ENCODE data around the gene SYNGR3.

SYNGR3 gene

DNA sequence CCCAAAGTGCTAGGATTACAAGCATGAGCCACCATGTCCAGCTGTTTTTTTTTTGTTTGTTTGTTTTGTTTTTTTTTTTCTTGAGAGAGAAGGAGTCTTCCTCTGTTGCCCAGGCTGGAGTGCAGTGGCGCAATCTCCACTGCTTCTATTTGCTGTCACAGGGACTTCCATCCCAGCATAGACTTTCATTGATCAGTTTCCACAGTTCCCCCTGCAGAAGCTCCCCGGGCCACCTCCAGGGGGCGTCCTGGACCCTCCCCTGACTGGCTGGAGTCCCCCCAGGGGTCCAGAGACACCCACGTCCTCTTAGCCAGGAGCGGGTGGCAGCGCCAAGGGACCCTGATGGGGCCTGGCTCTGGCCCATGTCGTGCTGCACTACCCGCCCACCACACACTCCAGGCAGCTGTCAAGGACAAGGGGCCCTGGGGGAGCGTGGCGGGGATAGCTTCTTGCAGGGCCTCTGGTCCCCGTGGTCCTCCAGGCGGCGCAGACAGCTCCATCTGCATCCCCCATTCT is 26.7 kb downstream of the SYNGR3 start:
- Histone ChIP-seq H3K36me3 (ENCODE audit: control insufficient read depth, insufficient read depth, low read length) (no peaks in the 10 kb centered on the region), H3K4me3 (ENCODE audit: extremely low read depth, insufficient read depth, low read length, poor library complexity, severe bottlenecking) (no peak overlapping the region), H3K27ac (ENCODE audit: low read depth, low read length, severe bottlenecking) (no peak overlapping the region), H3K9me3 (ENCODE audit: control insufficient read depth, low read length) (no peaks in the 10 kb centered on the region), H3K4me1 (ENCODE audit: control insufficient read depth, insufficient read depth, low read length, poor library complexity, severe bottlenecking) (no peaks in the 10 kb centered on the region)
- WGBS, 2 experiments (ENCODE audit: insufficient coverage in 2 of 2): 52 to 58% methylated on average over 11 to 12 of the region's 13 CpGs

- Histone ChIP-seq H3K27ac (ENCODE audit: low read depth, low read length, severe bottlenecking) (no peak within 1 kb of the TSS), H3K4me3 (ENCODE audit: extremely low read depth, insufficient read depth, low read length, poor library complexity, severe bottlenecking) (peak within 1 kb of the TSS; percentile 26), H3K4me1 (ENCODE audit: control insufficient read depth, insufficient read depth, low read length, poor library complexity, severe bottlenecking) (peaks cover 14% of the 10 kb centered on the region), H3K9me3 (ENCODE audit: control insufficient read depth, low read length) (no peaks in the 10 kb centered on the region), H3K36me3 (ENCODE audit: control insufficient read depth, insufficient read depth, low read length) (no peaks in the 10 kb centered on the region)
- 10 to 12% methylated on average over 19 to 33 of the region's 33 CpGs for WGBS, 2 experiments (ENCODE audit: insufficient coverage in 2 of 2)
These were observed 29.7 kb downstream of the SYNGR3 start, which contains the start of gene NPW for GRCh38 chr16:2019518-2019920. Gene NPW, plus strand, starts transcription at chr16:2019785.

GRCh38 chr16:2019921-2020831 is 30.4 kb downstream of the SYNGR3 start:
- H3K4me3 ChIP-seq (ENCODE audit: extremely low read depth, insufficient read depth, low read length, poor library complexity, severe bottlenecking): peak overlapping the region; percentile 26
- no peaks in the 10 kb centered on the region for H3K36me3 ChIP-seq (ENCODE audit: control insufficient read depth, insufficient read depth, low read length)
- H3K9me3 ChIP-seq (ENCODE audit: control insufficient read depth, low read length): no peaks in the 10 kb centered on the region
- WGBS, 2 experiments (ENCODE audit: insufficient coverage in 2 of 2): 4 to 5% methylated on average over 74 to 94 of the region's 96 CpGs
- H3K4me1 ChIP-seq (ENCODE audit: control insufficient read depth, insufficient read depth, low read length, poor library complexity, severe bottlenecking): peaks cover 18% of the 10 kb centered on the region
- no peak overlapping the region for H3K27ac ChIP-seq (ENCODE audit: low read depth, low read length, severe bottlenecking)

GRCh38 chr16:2022723-2023091 is 32.9 kb downstream of the SYNGR3 start:
- WGBS, 2 experiments (ENCODE audit: insufficient coverage in 2 of 2): 7 to 8% methylated on average over 8 to 14 of the region's 14 CpGs
- H3K4me1 ChIP-seq (ENCODE audit: control insufficient read depth, insufficient read depth, low read length, poor library complexity, severe bottlenecking): peaks cover 22% of the 10 kb centered on the region

DNA sequence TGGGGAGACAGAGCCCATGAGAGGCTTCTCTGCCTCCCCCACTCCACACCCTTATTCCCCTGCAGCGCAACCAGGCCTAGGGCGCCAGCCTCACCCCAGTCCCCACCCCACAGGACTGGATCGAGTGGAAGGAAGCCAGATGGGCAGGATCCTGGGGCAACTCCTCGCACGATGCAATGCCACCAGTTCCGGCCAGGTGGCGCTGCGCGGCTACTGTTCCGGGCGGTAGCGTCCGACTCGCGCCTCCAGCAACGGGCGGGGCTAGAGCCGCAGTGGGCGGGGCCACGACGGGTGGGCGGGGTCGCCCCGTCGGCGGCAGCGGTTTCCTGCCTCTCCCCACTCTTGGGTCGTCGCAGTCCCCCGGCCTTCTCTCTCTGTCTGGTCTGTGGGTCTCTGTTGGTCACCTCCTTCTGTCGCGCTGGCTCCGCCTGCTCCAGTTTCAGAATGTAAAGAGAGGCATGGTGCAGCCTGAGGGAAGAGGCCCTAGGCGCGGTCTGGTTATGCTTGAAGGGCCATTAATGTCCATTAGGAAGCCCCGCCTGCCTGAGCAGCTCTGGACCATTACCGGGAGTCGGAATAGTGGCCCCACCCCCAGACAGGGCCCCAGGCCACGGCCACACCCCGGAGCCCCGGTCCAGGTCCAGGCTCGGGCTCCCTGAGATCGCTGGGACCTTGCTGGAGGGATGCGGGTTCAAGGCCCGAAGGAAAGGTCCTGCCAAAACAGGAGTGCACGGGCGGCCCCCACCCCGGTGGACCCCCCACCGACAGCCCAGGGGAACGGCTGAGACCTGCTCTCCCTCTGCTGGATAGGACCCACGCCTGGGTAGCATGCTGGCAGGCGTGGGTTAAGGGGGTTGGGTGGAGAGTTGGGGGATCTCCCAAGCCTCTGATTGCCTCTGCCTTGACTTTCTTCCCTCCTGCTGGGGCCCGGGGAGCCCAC is 33.6 kb downstream of the SYNGR3 start:
- Histone ChIP-seq H3K9me3 (ENCODE audit: control insufficient read depth, low read length) (no peaks in the 10 kb centered on the region), H3K4me3 (ENCODE audit: extremely low read depth, insufficient read depth, low read length, poor library complexity, severe bottlenecking) (peak overlapping the region; percentile 31), H3K4me1 (ENCODE audit: control insufficient read depth, insufficient read depth, low read length, poor library complexity, severe bottlenecking) (peaks cover 22% of the 10 kb centered on the region), H3K27ac (ENCODE audit: low read depth, low read length, severe bottlenecking) (peak overlapping the region; percentile 86), H3K36me3 (ENCODE audit: control insufficient read depth, insufficient read depth, low read length) (peaks cover 1% of the 10 kb centered on the region)
- 15% methylated on average over 38 to 44 of the region's 53 CpGs for WGBS, 2 experiments (ENCODE audit: insufficient coverage in 2 of 2)

More at GRCh38 chr16:2022723-2023091, 32.9 kb downstream of the SYNGR3 start:
- Histone ChIP-seq H3K27ac (ENCODE audit: low read depth, low read length, severe bottlenecking) (peak overlapping the region; percentile 86), H3K9me3 (ENCODE audit: control insufficient read depth, low read length) (no peaks in the 10 kb centered on the region), H3K4me3 (ENCODE audit: extremely low read depth, insufficient read depth, low read length, poor library complexity, severe bottlenecking) (peak overlapping the region; percentile 31), H3K36me3 (ENCODE audit: control insufficient read depth, insufficient read depth, low read length) (no peaks in the 10 kb centered on the region)

DNA sequence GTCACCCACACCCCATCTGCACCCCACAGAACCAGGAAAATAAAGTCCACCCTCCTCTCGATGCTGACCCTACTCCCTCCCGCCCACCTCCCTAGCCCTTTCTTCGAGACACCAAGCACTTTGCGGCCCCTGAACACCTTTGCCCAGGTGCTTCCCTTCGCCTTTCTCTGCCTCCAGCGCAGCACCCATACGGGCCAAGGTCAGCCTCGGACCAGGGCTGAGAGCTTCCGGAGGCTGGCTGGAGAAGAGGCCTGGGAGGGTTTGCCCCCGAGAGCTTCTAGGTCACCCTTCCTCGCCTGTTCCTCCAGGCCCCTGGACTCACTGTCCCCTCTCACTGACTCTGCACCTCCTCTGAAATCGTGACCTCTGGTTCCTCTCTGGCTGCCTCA is 34.3 kb downstream of the SYNGR3 start:
- WGBS, 2 experiments (ENCODE audit: insufficient coverage in 2 of 2): 93 to 97% methylated on average over 9 to 12 of the region's 12 CpGs
- H3K36me3 ChIP-seq (ENCODE audit: control insufficient read depth, insufficient read depth, low read length): peaks cover 8% of the 10 kb centered on the region
- H3K4me3 ChIP-seq (ENCODE audit: extremely low read depth, insufficient read depth, low read length, poor library complexity, severe bottlenecking): no peak overlapping the region
- H3K9me3 ChIP-seq (ENCODE audit: control insufficient read depth, low read length): no peaks in the 10 kb centered on the region
- no peak overlapping the region for H3K27ac ChIP-seq (ENCODE audit: low read depth, low read length, severe bottlenecking)
- peaks cover 22% of the 10 kb centered on the region for H3K4me1 ChIP-seq (ENCODE audit: control insufficient read depth, insufficient read depth, low read length, poor library complexity, severe bottlenecking)

GRCh38 chr16:2025251-2025650 is 35.5 kb downstream of the SYNGR3 start:
- H3K9me3 ChIP-seq (ENCODE audit: control insufficient read depth, low read length): no peaks in the 10 kb centered on the region
- H3K27ac ChIP-seq (ENCODE audit: low read depth, low read length, severe bottlenecking): no peak overlapping the region
- H3K4me3 ChIP-seq (ENCODE audit: extremely low read depth, insufficient read depth, low read length, poor library complexity, severe bottlenecking): no peak overlapping the region
- peaks cover 15% of the 10 kb centered on the region for H3K36me3 ChIP-seq (ENCODE audit: control insufficient read depth, insufficient read depth, low read length)
- peaks cover 22% of the 10 kb centered on the region for H3K4me1 ChIP-seq (ENCODE audit: control insufficient read depth, insufficient read depth, low read length, poor library complexity, severe bottlenecking)
- WGBS, 2 experiments (ENCODE audit: insufficient coverage in 2 of 2): 96 to 98% methylated on average over 14 of the region's 14 CpGs

DNA sequence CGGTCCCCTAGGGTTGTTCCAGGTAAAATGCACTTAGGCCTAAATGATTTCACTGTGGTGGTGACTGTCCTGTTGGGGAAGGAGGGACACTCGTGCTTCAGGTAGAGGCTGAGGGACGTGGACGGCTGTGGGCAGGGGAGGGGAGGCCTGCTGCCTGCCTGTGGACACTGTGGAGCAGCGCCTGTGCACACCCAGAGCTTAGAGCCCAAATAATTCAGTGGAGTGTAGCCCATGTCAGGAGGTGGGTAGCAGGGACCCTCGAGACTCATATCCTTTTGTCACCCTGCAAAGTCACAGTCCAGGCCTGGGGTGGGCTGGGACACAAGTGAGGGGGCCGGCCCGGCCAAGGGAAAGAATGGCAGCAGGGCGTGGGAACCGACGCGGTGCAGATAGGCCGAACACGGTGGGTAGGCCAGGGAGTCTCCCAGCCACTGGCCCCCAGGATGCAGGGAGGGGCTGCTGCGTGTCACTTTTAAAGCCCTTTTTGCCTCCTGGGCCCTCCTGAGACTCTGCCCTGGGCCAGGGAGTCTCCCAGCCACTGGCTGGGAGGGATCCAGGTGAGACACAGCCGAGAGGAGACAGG is 36.2 kb downstream of the SYNGR3 start:
- 84 to 89% methylated on average over 10 to 13 of the region's 16 CpGs for WGBS, 2 experiments (ENCODE audit: insufficient coverage in 2 of 2)
- Histone ChIP-seq H3K4me3 (ENCODE audit: extremely low read depth, insufficient read depth, low read length, poor library complexity, severe bottlenecking) (peak overlapping the region; percentile 11), H3K9me3 (ENCODE audit: control insufficient read depth, low read length) (no peaks in the 10 kb centered on the region), H3K36me3 (ENCODE audit: control insufficient read depth, insufficient read depth, low read length) (peaks cover 22% of the 10 kb centered on the region), H3K27ac (ENCODE audit: low read depth, low read length, severe bottlenecking) (no peak overlapping the region), H3K4me1 (ENCODE audit: control insufficient read depth, insufficient read depth, low read length, poor library complexity, severe bottlenecking) (peaks cover 25% of the 10 kb centered on the region)

- Histone ChIP-seq H3K9me3 (ENCODE audit: control insufficient read depth, low read length) (no peaks in the 10 kb centered on the region), H3K27ac (ENCODE audit: low read depth, low read length, severe bottlenecking) (no peak within 1 kb of the TSS), H3K4me1 (ENCODE audit: control insufficient read depth, insufficient read depth, low read length, poor library complexity, severe bottlenecking) (peaks cover 31% of the 10 kb centered on the region), H3K4me3 (ENCODE audit: extremely low read depth, insufficient read depth, low read length, poor library complexity, severe bottlenecking) (peak within 1 kb of the TSS; percentile 62), H3K36me3 (ENCODE audit: control insufficient read depth, insufficient read depth, low read length) (peaks cover 27% of the 10 kb centered on the region)
- 12 to 18% methylated on average over 39 to 56 of the region's 59 CpGs for WGBS, 2 experiments (ENCODE audit: insufficient coverage in 2 of 2)
These were observed 36.8 kb downstream of the SYNGR3 start, which contains the start of gene NHERF2 for GRCh38 chr16:2026461-2027023. Gene NHERF2, plus strand, starts transcription at chr16:2026902. Its CDS starts 104 bp downstream, at chr16:2027006.

All from mesodermal cell (in vitro differentiated cells).